ENCODE measurements around the gene BICDL1.

BICDL1 gene

DNA sequence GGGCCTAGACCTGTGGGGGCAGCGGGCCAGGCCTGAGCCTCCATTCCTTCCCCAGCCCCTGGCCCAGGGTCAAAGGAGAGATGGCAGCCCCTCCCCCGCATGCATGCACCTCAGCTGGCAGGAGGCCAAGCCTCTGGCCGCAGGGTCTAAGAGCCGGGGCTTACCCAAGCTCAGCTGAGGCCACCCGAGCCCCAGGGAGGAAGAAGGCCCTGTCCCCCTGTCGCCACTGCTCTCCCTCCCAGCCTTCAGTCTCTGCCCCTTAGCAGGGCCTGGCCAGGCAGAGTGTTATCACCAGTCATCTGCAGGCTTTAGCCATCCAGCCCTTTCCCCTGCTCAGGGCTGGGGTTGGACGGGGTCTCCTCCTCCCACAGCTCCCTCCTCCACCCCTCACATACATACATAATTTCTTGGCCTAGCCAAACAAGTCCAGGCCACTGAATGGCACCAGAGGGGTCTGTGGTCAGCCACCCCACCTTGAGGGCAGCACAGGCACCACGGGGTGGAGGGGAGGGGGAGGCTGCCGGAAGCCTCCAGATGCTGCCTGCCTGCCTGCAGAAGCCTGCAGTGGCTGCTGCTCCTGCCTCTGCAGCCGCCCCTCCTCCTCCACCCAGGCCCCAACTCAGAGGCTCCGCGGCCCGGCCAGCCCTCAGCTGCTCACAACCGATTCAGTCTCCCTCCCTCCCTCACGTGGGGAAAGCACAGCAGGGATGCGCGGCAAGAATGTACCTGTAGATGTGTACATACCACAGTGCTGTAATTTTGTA is 104.7 kb downstream of the BICDL1 start:
- TF ChIP-seq, protein P1, sequence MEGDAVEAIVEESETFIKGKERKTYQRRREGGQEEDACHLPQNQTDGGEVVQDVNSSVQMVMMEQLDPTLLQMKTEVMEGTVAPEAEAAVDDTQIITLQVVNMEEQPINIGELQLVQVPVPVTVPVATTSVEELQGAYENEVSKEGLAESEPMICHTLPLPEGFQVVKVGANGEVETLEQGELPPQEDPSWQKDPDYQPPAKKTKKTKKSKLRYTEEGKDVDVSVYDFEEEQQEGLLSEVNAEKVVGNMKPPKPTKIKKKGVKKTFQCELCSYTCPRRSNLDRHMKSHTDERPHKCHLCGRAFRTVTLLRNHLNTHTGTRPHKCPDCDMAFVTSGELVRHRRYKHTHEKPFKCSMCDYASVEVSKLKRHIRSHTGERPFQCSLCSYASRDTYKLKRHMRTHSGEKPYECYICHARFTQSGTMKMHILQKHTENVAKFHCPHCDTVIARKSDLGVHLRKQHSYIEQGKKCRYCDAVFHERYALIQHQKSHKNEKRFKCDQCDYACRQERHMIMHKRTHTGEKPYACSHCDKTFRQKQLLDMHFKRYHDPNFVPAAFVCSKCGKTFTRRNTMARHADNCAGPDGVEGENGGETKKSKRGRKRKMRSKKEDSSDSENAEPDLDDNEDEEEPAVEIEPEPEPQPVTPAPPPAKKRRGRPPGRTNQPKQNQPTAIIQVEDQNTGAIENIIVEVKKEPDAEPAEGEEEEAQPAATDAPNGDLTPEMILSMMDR (conservative IDR thresholded peaks at IDR 0.05; ENCODE audit: low read length), result no peak
- no peak for TF ChIP-seq EZH2phosphoT487 (IDR thresholded peaks at IDR 0.05; ENCODE audit: borderline replicate concordance)
- Histone ChIP-seq H3K36me3 (ENCODE audit: insufficient read depth, low read length) (peaks cover 34% of the 10 kb centered on the region; the same call in 1 of the 2 replicates), H3K9ac (ENCODE audit: low read depth, low read length, poor library complexity, severe bottlenecking) (no peak overlapping the region), H3K79me2 (ENCODE audit: insufficient read depth, low read length) (no peaks in the 10 kb centered on the region), H3K4me3 (ENCODE audit: low read length, poor library complexity, severe bottlenecking) (no peak overlapping the region), H3K9me2 (replicated peaks; ENCODE audit: low read depth, low read length) (no peaks in the 10 kb centered on the region), H4K20me1 (ENCODE audit: insufficient read depth, low read length, poor library complexity, severe bottlenecking) (peaks cover 4% of the 10 kb centered on the region), H3K9me3 (ENCODE audit: insufficient read depth, low read depth, low read length) (no peaks in the 10 kb centered on the region), H3K27me3 (ENCODE audit: insufficient read depth, low read length, poor library complexity, severe bottlenecking) (no peaks in the 10 kb centered on the region), H3F3A (ENCODE audit: low read depth) (no peaks in the 10 kb centered on the region), H3K4me1 (ENCODE audit: insufficient read depth, low read length, poor library complexity, severe bottlenecking) (peaks cover 13% of the 10 kb centered on the region), H2AFZ (ENCODE audit: low read length) (no peak overlapping the region), H3K4me2 (ENCODE audit: low read depth, low read length, poor library complexity, severe bottlenecking) (peak overlapping the region; percentile 50)

DNA sequence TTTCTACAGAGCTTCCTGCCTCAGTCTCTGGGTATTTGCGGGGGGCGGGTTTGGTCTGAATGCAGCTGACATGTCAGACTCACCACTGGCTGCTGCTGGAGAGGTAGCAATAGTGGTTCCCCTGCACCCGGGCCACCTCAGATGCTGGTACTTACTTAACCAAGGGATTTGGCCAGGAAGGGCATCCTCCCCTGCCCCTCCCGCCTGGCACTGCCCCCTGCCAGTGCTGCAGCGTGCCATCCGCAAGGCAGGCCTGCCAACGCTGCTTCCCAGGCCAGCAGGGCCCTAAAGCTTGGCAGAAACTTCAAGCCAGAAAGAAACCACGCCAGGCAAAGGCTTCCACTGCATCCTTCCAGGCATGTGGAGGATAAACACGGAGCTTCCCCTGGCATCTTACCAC is 105.4 kb downstream of the BICDL1 start:
- no peaks in the 10 kb centered on the region for H3K79me2 ChIP-seq (ENCODE audit: insufficient read depth, low read length)
- H3K9me3 ChIP-seq (ENCODE audit: insufficient read depth, low read depth, low read length), result no peaks in the 10 kb centered on the region
- H4K20me1 ChIP-seq (ENCODE audit: insufficient read depth, low read length, poor library complexity, severe bottlenecking), result peaks cover 4% of the 10 kb centered on the region
- peak overlapping the region; percentile 50 for H3K4me2 ChIP-seq (ENCODE audit: low read depth, low read length, poor library complexity, severe bottlenecking)
- H3K27me3 ChIP-seq (ENCODE audit: insufficient read depth, low read length, poor library complexity, severe bottlenecking), result no peaks in the 10 kb centered on the region
- peaks cover 13% of the 10 kb centered on the region for H3K4me1 ChIP-seq (ENCODE audit: insufficient read depth, low read length, poor library complexity, severe bottlenecking)
- no peak overlapping the region for H2AFZ ChIP-seq (ENCODE audit: low read length)
- TF ChIP-seq, protein P1 (conservative IDR thresholded peaks at IDR 0.05; ENCODE audit: low read length), result no peak
- no peak for TF ChIP-seq EZH2phosphoT487 (IDR thresholded peaks at IDR 0.05; ENCODE audit: borderline replicate concordance)
- H3K9ac ChIP-seq (ENCODE audit: low read depth, low read length, poor library complexity, severe bottlenecking), result peak overlapping the region; percentile 9
- H3K9me2 ChIP-seq (replicated peaks; ENCODE audit: low read depth, low read length), result no peaks in the 10 kb centered on the region
- no peaks in the 10 kb centered on the region for H3F3A ChIP-seq (ENCODE audit: low read depth)
- H3K4me3 ChIP-seq (ENCODE audit: low read length, poor library complexity, severe bottlenecking), result no peak overlapping the region
- H3K36me3 ChIP-seq (ENCODE audit: insufficient read depth, low read length), result peaks cover 40% of the 10 kb centered on the region; the same call in 1 of the 2 replicates

DNA sequence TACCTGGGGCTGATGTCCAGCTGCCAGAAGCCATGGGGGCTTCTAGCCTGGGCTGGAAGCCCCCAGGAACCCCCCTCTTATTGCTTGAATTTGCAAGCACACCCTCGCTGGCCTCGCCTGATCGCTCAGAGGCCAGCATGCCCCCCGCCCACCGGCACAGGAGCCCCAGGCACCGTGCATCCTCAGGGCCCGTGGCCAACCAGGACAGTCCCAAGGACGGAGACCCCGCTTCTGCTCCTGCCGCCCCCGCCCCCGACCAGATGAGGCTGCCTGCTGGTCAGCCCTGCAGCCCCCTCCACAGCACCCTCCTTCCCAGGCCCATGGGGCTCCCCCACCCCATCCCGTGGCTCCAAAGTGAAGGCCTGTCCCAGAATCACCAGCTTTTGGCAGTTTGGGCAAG is 106.3 kb downstream of the BICDL1 start:
- Histone ChIP-seq H3K9me2 (replicated peaks; ENCODE audit: low read depth, low read length) (no peaks in the 10 kb centered on the region), H3K36me3 (ENCODE audit: insufficient read depth, low read length) (peaks cover 48% of the 10 kb centered on the region; the same call in 1 of the 2 replicates), H3K4me1 (ENCODE audit: insufficient read depth, low read length, poor library complexity, severe bottlenecking) (peaks cover 13% of the 10 kb centered on the region), H3K9ac (ENCODE audit: low read depth, low read length, poor library complexity, severe bottlenecking) (no peak overlapping the region), H3K27me3 (ENCODE audit: insufficient read depth, low read length, poor library complexity, severe bottlenecking) (no peaks in the 10 kb centered on the region), H3K4me2 (ENCODE audit: low read depth, low read length, poor library complexity, severe bottlenecking) (no peak overlapping the region), H3K4me3 (ENCODE audit: low read length, poor library complexity, severe bottlenecking) (no peak overlapping the region), H3K79me2 (ENCODE audit: insufficient read depth, low read length) (peaks cover 7% of the 10 kb centered on the region; the same call in 1 of the 2 replicates), H4K20me1 (ENCODE audit: insufficient read depth, low read length, poor library complexity, severe bottlenecking) (peaks cover 8% of the 10 kb centered on the region), H2AFZ (ENCODE audit: low read length) (no peak overlapping the region), H3K9me3 (ENCODE audit: insufficient read depth, low read depth, low read length) (no peaks in the 10 kb centered on the region), H3F3A (ENCODE audit: low read depth) (no peaks in the 10 kb centered on the region)
- TF ChIP-seq, protein P1 (conservative IDR thresholded peaks at IDR 0.05; ENCODE audit: low read length), result no peak
- no peak for TF ChIP-seq EZH2phosphoT487 (IDR thresholded peaks at IDR 0.05; ENCODE audit: borderline replicate concordance)
